SHP77 treated with DMSO at 0.1 percent for 48 hours (cell line): Measurements from ENCODE around the gene RALGAPA2.

ENCODE experiments used
- DNase-seq: peaks from one replicate; lab custom pipeline; 2025; lab: John Stamatoyannopoulos, UW

Gene RALGAPA2

GRCh38 chr20:20630551-20630950, 81.9 kb downstream of the RALGAPA2 start:
- no peak for DNase-seq

- no peak for DNase-seq
Measured at GRCh38 chr20:20629556-20630188, 82.8 kb downstream of the RALGAPA2 start.

GRCh38 chr20:20628314-20628713, 84.1 kb downstream of the RALGAPA2 start:
- no peak for DNase-seq

GRCh38 chr20:20627471-20627870, 85.0 kb downstream of the RALGAPA2 start:
- DNase-seq = no peak

GRCh38 chr20:20624914-20625313, 87.5 kb downstream of the RALGAPA2 start:
- no peak for DNase-seq

GRCh38 chr20:20621195-20621594, 91.2 kb downstream of the RALGAPA2 start:
- no peak for DNase-seq

GRCh38 chr20:20614391-20614790, 98.1 kb downstream of the RALGAPA2 start:
- no peak for DNase-seq

- DNase-seq = no peak
Measured at GRCh38 chr20:20612251-20612650, 100.2 kb downstream of the RALGAPA2 start.

- no peak for DNase-seq
Measured at GRCh38 chr20:20611167-20611566, 101.3 kb downstream of the RALGAPA2 start.

GRCh38 chr20:20609522-20609921, 102.9 kb downstream of the RALGAPA2 start:
- no peak for DNase-seq

GRCh38 chr20:20608641-20609040, 103.8 kb downstream of the RALGAPA2 start:
- no peak for DNase-seq

- DNase-seq = no peak
Measured at GRCh38 chr20:20608041-20608440, 104.4 kb downstream of the RALGAPA2 start.

- no peak for DNase-seq
Measured at GRCh38 chr20:20606881-20607280, 105.6 kb downstream of the RALGAPA2 start.

- DNase-seq = no peak
Measured at GRCh38 chr20:20606050-20606449, 106.4 kb downstream of the RALGAPA2 start.

- DNase-seq = no peak
Measured at GRCh38 chr20:20604907-20605306, 107.5 kb downstream of the RALGAPA2 start.

- DNase-seq = no peak
Measured at GRCh38 chr20:20604357-20604756, 108.1 kb downstream of the RALGAPA2 start.

- DNase-seq = peak; percentile 90
Measured at GRCh38 chr20:20603339-20603990, 109.0 kb downstream of the RALGAPA2 start.

GRCh38 chr20:20597966-20598365, 114.5 kb downstream of the RALGAPA2 start:
- no peak for DNase-seq

- DNase-seq = peak; percentile 69
Measured at GRCh38 chr20:20594171-20594530, 118.3 kb downstream of the RALGAPA2 start.

GRCh38 chr20:20593447-20594170, 118.8 kb downstream of the RALGAPA2 start:
- peak; percentile 93 for DNase-seq

GRCh38 chr20:20585146-20585545, 127.3 kb downstream of the RALGAPA2 start:
- DNase-seq = no peak

- DNase-seq = no peak
Measured at GRCh38 chr20:20582734-20583133, 129.7 kb downstream of the RALGAPA2 start.

GRCh38 chr20:20580139-20580538, 132.3 kb downstream of the RALGAPA2 start:
- DNase-seq = no peak
